Non-pigmented ciliary epithelial cell (primary cell): ENCODE measurements around the gene CIART.
"Not testable (repeated sequence)": the region's sequence is repeated elsewhere in the genome, so short reads cannot be mapped to it uniquely, and the experiment has no call there.

Source experiments
- DNase-seq: peaks from one replicate; pipeline ENCODE4 v3.0.0-alpha.2; 2010; ENCODE audit warnings: low read depth

The CIART gene

GRCh38 chr1:150281758-150282557 is at the start of gene CIART:
Gene CIART, plus strand, starts transcription at chr1:150282554. Its CDS starts 714 bp downstream, at chr1:150283268.
- peak; percentile 95 for DNase-seq

DNA sequence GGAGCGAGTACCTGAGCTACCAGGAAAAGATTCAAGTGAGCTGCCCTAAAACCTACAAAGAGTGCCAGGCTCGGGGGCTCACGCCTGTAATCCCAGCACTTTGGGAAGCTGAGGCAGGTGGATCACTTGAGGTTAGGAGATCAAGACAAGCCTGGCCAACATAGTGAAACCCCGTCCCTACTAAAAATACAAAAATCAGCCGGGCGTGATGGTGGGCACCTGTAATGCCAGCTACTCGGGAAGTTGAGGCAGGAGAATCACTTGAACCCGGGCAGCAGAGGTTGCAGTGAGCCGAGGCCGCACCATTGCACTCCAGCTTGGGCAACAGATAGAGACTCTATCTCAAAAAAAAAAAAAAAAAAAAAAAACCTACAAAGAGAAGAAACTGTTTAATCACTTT is 49.4 kb upstream of the CIART start:
- not testable (repeated sequence) for DNase-seq

DNA sequence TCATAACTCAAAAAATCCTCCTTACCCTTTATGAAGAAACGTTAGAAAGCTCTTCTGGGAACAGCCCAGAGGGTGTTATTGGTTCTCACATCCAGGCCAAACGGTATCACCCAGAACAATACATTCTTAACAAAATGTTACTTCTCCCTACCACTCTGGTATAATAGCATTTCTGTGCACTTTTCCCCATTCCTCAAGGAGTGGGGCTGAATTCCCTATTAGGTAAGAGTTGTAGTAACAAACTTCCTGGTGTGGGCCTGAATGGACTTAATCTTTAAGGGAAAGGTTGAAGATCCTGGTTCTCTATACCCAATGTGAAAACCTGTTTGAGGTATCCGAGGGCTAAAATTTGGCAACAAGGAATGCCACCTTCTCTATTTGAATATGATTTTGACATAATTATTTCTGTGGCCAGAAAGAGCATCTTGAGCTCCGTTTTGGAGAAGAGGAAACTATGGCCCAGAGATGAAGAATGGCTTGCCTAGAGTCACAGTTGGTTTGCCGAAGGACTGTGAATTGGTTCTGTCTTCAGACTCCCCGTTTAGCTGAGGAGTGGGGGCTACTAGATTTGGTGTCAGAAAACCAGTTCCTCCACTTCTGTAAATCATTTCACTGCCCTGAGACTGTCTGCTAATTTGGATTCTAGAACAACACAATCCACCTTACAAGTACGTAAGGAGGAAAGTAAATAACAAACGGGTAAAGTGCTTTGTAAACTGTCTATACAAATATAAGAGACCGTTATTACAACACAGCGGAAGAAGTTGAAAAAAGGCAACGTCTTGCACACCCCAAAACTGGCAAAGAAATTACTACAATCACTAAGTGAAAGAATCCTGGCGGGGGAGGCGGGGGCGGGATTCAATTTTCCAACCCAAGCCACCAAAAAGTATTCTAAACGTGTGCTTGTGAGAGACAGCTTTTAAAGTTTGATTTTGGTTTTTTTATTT is 48.7 kb upstream of the CIART start:
- no peak for DNase-seq

GRCh38 chr1:150234309-150234565 is 48.1 kb upstream of the CIART start:
- DNase-seq = no peak

- no peak for DNase-seq
Measured at GRCh38 chr1:150234566-150235293, 47.6 kb upstream of the CIART start.

- no peak for DNase-seq
Measured at GRCh38 chr1:150235294-150235851, 47.0 kb upstream of the CIART start.

- peak; percentile 99 for DNase-seq
Measured at GRCh38 chr1:150235852-150236613, 46.3 kb upstream of the CIART start, which contains the start of gene ANP32E. Gene ANP32E, minus strand, starts transcription at chr1:150236112. Its CDS starts 326 bp downstream, at chr1:150235786.

DNA sequence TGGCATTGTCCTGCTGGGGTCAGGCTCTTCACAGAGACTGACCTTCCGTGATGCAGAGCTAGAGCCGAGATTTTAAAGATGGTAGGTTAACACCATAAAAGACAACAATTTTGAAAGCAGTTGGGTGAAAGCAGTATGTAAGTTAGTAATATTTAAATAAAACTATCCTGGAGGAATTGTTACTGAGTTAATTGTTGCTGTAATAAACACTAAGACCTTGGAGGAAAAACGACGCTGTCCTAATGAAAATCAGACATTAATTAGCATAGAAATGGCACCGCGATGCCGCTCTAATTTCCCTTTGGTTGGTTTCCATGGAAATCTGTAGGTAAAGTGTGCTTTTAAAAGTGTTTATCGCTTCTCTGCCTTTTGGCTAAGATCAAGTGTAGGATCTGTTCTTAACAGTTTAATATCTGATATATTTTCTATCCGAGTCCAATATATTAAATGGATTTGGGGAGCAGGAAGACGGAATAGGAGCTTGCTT is 45.7 kb upstream of the CIART start:
- no peak for DNase-seq

- not testable (repeated sequence) for DNase-seq
Measured at GRCh38 chr1:150237176-150237575, 45.2 kb upstream of the CIART start.

- DNase-seq = no peak
Measured at GRCh38 chr1:150237746-150238145, 44.6 kb upstream of the CIART start.

DNA sequence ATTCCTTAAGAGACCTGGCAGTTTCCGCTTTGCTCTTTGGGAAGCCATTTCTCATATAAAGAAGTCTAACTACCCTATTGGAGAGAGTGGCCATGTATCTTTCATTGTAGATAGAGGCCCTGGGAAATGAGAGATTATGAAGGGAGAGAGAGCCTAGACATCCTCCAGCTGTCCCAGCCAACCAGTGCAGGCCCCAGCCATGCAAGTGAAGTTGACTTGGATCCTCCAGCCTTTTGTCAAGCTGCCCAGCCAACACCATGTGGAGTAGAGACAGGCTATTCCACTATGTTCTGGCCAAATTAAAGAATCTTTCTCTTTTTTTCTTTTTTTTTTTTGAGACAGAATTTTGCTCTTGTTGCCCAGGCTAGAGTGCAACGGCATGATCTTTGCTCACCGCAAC is 39.4 kb upstream of the CIART start:
- no peak for DNase-seq

DNA sequence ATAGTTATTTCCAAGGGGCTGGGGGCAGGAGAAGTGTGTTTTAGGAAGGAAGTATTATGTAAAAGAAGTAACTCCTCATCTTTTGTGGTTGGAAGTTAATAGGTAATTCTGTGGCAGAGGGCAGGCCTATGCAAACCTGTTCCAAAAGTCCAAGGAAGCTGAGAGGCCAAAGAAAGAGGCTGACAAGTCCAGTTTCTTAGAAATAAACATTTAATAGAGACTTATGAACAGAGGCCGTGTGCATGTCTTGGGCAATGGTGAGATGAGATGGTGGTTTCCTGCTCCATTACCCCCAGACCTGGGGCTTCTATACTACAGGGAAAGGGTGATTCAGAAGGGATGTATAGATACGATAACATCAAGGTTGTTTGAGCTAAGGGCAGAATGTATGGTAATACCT is 32.4 kb upstream of the CIART start:
- DNase-seq = no peak

DNA sequence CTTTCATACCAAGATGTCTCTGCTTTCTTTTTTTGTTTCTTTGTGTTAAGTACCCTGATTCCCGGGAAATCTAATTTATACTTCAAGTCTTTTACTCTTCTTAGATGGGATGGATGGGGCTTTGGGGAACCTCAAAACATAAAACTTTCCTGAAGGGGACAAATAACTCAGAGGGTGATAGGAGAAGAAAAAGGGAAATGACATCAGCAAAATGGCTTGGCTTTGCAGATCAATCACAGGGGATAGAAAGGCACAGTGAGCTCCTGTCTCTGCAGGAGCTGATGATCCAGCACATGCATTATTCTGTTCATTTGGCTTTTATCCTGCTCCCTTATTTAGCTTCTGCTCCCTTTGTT is 26.2 kb upstream of the CIART start:
- no peak for DNase-seq

- no peak for DNase-seq
Measured at GRCh38 chr1:150256554-150257341, 25.6 kb upstream of the CIART start.

DNA sequence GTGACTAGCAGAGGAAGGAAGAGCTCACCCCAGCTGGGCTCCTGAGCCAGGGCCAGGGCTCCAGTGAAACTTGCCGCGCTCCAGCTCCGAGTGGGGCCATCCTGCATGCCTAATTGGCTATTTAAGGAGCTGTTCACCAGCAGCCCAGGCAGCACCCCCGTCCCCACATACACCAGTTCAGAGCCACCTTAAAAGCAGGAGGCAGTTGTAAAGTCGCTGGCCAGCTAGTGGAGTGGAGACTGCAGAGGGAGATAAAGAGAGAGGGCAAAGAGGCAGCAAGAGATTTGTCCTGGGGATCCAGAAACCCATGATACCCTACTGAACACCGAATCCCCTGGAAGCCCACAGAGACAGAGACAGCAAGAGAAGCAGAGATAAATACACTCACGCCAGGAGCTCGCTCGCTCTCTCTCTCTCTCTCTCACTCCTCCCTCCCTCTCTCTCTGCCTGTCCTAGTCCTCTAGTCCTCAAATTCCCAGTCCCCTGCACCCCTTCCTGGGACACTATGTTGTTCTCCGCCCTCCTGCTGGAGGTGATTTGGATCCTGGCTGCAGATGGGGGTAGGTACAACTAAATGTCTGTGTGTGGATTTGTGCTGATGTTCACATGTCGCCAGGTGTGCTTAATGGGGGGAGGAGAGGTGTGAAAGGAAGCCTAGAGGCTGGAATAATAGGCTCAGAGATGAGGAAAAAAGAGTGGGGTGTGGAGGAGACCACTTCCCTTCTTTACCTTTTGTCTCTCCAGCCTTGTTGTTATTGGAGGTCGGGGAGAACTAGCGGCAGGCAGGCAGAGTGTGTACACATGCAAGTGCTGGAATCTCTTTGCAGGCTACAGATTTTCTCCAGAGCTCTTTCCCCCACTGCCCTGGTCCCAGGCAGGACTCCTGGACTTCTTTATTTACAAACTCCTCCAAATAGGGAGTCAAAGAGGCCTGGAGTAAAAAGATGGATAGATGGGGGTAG is 24.4 kb upstream of the CIART start, which contains the start of gene CA14:
TSS of gene CA14 (plus strand) at position 151 of the 962 bp plus-strand sequence. CDS start at position 506, 355 bp downstream.
- no peak for DNase-seq

GRCh38 chr1:150259217-150259616 is 23.1 kb upstream of the CIART start:
- DNase-seq = no peak

- DNase-seq = no peak
Measured at GRCh38 chr1:150259758-150260669, 22.3 kb upstream of the CIART start.

GRCh38 chr1:150261367-150261766 is 21.0 kb upstream of the CIART start:
- DNase-seq = no peak
